HepG2 (cell line): ENCODE data around the gene MEIS1. TPM values are rescaled to one million over a fixed set of nuclear protein-coding genes. Genes with fewer than 3 reads are reported as not detected.
A peak's percentile ranks its signal among the peaks of the same experiment; 100 is the strongest.
"Not testable (repeated sequence)": the region's sequence is repeated elsewhere in the genome, so short reads cannot be mapped to it uniquely, and the experiment has no call there.

Experiments
- ATAC-seq: fragments of 200-7000 bp; cut with Tn5 transposase; 3 replicates; pipeline ENCODE4 v1.9.1; 2020; ENCODE audit warnings: mild to moderate bottlenecking, moderate library complexity
- BruUV-seq: library from RNA; stranded (reverse); fragments of 400-500 nt; replicated peaks from 2 replicates; lab custom pipeline; 2021; lab: Mats Ljungman, UMichigan
- CTCF ChIA-PET: fragments of 300-600 bp; formaldehyde crosslinking; extraction: SDS; loops from one replicate; lab custom pipeline; 2021; ENCODE audit warnings: low total read pairs, inconsistent platforms, low intra/inter-chr PET ratio; lab: Yijun Ruan, JAX
- POLR2A ChIA-PET: fragments of 350-600 bp; sonication (Branson Sonifier 250); formaldehyde crosslinking; loops from one replicate; lab custom pipeline; 2020; ENCODE audit warnings: antibody characterized with exemption, inconsistent platforms; lab: Yijun Ruan, JAX
- DNase-seq: peaks from one replicate; pipeline ENCODE4 v3.0.0-alpha.2; 2015; ENCODE audit warnings: low spot score
- FAIRE-seq: peaks from 3 replicates; lab custom pipeline; 2011; peaks lifted over from hg19 to GRCh38; lab: Jason Lieb, UNC
- H2AFZ ChIP-seq: one replicate; pipeline ENCODE4 v1.6.1; 2011; ENCODE audit warnings: low read length, inconsistent platforms
- H3K27ac ChIP-seq: fragments of 300-600 bp; 3 replicates; pipeline ENCODE4 v1.8.0; 2011; ENCODE audit warnings: mixed run types, mild to moderate bottlenecking, mixed read lengths, low read length, inconsistent platforms; ENCODE audit not compliant: insufficient read depth; ENCODE audit errors: extremely low read length
- H3K27me3 ChIP-seq, 2 experiments: fragments of 200-600 bp in 1 of 2; 2 replicates in 1 of 2; 3 replicates in 1 of 2; pipeline versions ENCODE4 v1.6.0 to v1.8.0; 2011; ENCODE audit warnings: low read length in 2 of 2, mild to moderate bottlenecking in 2 of 2, moderate library complexity in 2 of 2, inconsistent platforms in 1 of 2; ENCODE audit not compliant: insufficient read depth in 2 of 2, control insufficient read depth in 1 of 2
- H3K36me3 ChIP-seq, 2 experiments: fragments of 200-600 bp in 1 of 2; replicated peaks in 1 of 2; 2 replicates in 1 of 2; 3 replicates in 1 of 2; pipeline versions ENCODE4 v1.5.1 to v1.8.0; 2011; ENCODE audit warnings: low read length in 2 of 2, inconsistent platforms in 1 of 2; ENCODE audit not compliant: insufficient read depth in 2 of 2, control insufficient read depth in 1 of 2
- H3K4me1 ChIP-seq: 2 replicates; pipeline ENCODE4 v1.5.1; 2012; ENCODE audit warnings: low read length, inconsistent platforms; ENCODE audit not compliant: insufficient read depth
- H3K4me2 ChIP-seq: 2 replicates; pipeline ENCODE4 v1.6.0; 2011; ENCODE audit warnings: low read depth, low read length, inconsistent platforms
- H3K4me3 ChIP-seq, 3 experiments: fragments of 200-600 bp in 1 of 3; sonication (generic), shearing (Covaris generic) in 1 of 3; replicated peaks in 1 of 3; 2 replicates each; pipeline ENCODE4 v1.5.1; 2011 to 2016; ENCODE audit warnings: low read length in 3 of 3, inconsistent platforms in 2 of 3, low read depth in 2 of 3, mild to moderate bottlenecking in 2 of 3, control low read depth in 1 of 3, mixed read lengths in 1 of 3; ENCODE audit not compliant: insufficient read depth in 1 of 3
- H3K79me2 ChIP-seq: one replicate; pipeline ENCODE4 v1.6.1; 2011; ENCODE audit warnings: low read length, inconsistent platforms; ENCODE audit not compliant: insufficient read depth
- H3K9ac ChIP-seq: 2 replicates; pipeline ENCODE4 v1.6.0; 2011; ENCODE audit warnings: mild to moderate bottlenecking, low read depth, low read length, inconsistent platforms; ENCODE audit not compliant: insufficient read depth
- H3K9me3 ChIP-seq: 2 replicates; pipeline ENCODE4 v1.5.1; 2012; ENCODE audit warnings: mild to moderate bottlenecking, low read length
- H4K20me1 ChIP-seq: 2 replicates; pipeline ENCODE4 v1.6.0; 2011; ENCODE audit warnings: inconsistent platforms, mild to moderate bottlenecking, low read length, moderate library complexity; ENCODE audit not compliant: insufficient read depth
- NFE2L2 ChIP-seq: fragments of 150-350 bp; IDR thresholded peaks from 2 replicates; pipeline ENCODE4 v1.6.1; 2014; ENCODE audit warnings: low read length
- WGBS: methylation state at CpG from one replicate; pipeline ENCODE4 v1.1.6; 2017; ENCODE audit warnings: low lambda C conversion rate; 5-methylcytosine and 5-hydroxymethylcytosine counted together
- in situ Hi-C: cut with HindIII; loops from 2 replicates; pipeline ENCODE4 v1.10.0; 2017; ENCODE audit warnings: low pct_unique_long_range_greater_than_20kb; ENCODE audit not compliant: extremely low pct_ligation_motif_present
- intact Hi-C: fragments of 100-400 bp; cut with micrococcal nuclease; formaldehyde crosslinking; loops from one replicate; pipeline ENCODE4 v1.10.0; 2022; ENCODE audit not compliant: unreplicated experiment
- polyA plus RNA-seq, 8 experiments: library from polyadenylated mRNA; depleted of rRNA in 3 of 8; stranded (reverse) in 7 of 8; unstranded in 1 of 8; fragments of >200 nt; fragmentation: Illumina TruSeq in 4 of 8; extraction: Trizol in 4 of 8; gene quantifications; 2 replicates each; pipeline versions ENCODE4 v1.2.1 to v1.2.3, GENCODE V29; 2011 to 2016; ENCODE audit warnings: low read depth in 4 of 8, missing spikeins in 1 of 8, mixed read lengths in 1 of 8; ENCODE audit not compliant: insufficient read depth in 1 of 8
- total RNA-seq, 5 experiments: library from RNA; depleted of rRNA; stranded (reverse); fragments of >200 nt; fragmentation: Illumina TruSeq; extraction: Trizol; gene quantifications; 2 replicates each; pipeline ENCODE4 v1.2.3, GENCODE V29; 2016; ENCODE audit warnings: low read depth in 1 of 5
- TF ChIP-seq, protein P1 (sequence below), 2 experiments: fragments of 450-650 bp in 1 of 2; sonication (generic) in 1 of 2; formaldehyde crosslinking in 1 of 2; IDR thresholded peaks; 2 replicates each; pipeline versions ENCODE4 v1.6.1 to v1.8.0; 2016 to 2022; ENCODE audit warnings: antibody characterized with exemption in 1 of 2, mild to moderate bottlenecking in 1 of 2, missing genetic modification reagents in 1 of 2
- TF ChIP-seq, protein P2 (sequence below): sonication (generic); formaldehyde crosslinking; IDR thresholded peaks from 2 replicates; pipeline ENCODE4 v1.5.0; 2020; ENCODE audit warnings: missing genetic modification reagents, mild to moderate bottlenecking, borderline replicate concordance

The MEIS1 gene
- total and polyA plus RNA-seq, 2 of the 13 experiments (the other 11 are each of a cell fraction or from before 2014, with no cell fraction given): 3.8 to 6.0 TPM

GRCh38 chr2:66481100-66481549, 46.2 kb downstream of the MEIS1 start:
- CTCF ChIA-PET: no interaction called here
- Histone ChIP-seq H3K4me1 (no peaks in the 10 kb centered on the region), H3K36me3 (no peaks in the 10 kb centered on the region), H3K9me3 (no peaks in the 10 kb centered on the region), H2AFZ (no peak overlapping the region), H3K9ac (no peak overlapping the region), H3K4me3 (no peak overlapping the region), H4K20me1 (no peaks in the 10 kb centered on the region), H3K27ac (no peak overlapping the region)
- WGBS: 80% methylated on average over 2 of the region's 2 CpGs
- BruUV-seq: no TSS peak
- no peak for DNase-seq
- no peak for FAIRE-seq
- TF ChIP-seq, protein P1, sequence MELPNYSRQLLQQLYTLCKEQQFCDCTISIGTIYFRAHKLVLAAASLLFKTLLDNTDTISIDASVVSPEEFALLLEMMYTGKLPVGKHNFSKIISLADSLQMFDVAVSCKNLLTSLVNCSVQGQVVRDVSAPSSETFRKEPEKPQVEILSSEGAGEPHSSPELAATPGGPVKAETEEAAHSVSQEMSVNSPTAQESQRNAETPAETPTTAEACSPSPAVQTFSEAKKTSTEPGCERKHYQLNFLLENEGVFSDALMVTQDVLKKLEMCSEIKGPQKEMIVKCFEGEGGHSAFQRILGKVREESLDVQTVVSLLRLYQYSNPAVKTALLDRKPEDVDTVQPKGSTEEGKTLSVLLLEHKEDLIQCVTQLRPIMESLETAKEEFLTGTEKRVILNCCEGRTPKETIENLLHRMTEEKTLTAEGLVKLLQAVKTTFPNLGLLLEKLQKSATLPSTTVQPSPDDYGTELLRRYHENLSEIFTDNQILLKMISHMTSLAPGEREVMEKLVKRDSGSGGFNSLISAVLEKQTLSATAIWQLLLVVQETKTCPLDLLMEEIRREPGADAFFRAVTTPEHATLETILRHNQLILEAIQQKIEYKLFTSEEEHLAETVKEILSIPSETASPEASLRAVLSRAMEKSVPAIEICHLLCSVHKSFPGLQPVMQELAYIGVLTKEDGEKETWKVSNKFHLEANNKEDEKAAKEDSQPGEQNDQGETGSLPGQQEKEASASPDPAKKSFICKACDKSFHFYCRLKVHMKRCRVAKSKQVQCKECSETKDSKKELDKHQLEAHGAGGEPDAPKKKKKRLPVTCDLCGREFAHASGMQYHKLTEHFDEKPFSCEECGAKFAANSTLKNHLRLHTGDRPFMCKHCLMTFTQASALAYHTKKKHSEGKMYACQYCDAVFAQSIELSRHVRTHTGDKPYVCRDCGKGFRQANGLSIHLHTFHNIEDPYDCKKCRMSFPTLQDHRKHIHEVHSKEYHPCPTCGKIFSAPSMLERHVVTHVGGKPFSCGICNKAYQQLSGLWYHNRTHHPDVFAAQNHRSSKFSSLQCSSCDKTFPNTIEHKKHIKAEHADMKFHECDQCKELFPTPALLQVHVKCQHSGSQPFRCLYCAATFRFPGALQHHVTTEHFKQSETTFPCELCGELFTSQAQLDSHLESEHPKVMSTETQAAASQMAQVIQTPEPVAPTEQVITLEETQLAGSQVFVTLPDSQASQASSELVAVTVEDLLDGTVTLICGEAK (IDR thresholded peaks at IDR 0.05): no peak
- TF ChIP-seq, protein P1 (CRISPR knock-in tag; IDR thresholded peaks at IDR 0.05): no peak
- TF ChIP-seq NFE2L2: peak; percentile 36; the same call in 1 of the 2 replicates
- TF ChIP-seq, protein P2, sequence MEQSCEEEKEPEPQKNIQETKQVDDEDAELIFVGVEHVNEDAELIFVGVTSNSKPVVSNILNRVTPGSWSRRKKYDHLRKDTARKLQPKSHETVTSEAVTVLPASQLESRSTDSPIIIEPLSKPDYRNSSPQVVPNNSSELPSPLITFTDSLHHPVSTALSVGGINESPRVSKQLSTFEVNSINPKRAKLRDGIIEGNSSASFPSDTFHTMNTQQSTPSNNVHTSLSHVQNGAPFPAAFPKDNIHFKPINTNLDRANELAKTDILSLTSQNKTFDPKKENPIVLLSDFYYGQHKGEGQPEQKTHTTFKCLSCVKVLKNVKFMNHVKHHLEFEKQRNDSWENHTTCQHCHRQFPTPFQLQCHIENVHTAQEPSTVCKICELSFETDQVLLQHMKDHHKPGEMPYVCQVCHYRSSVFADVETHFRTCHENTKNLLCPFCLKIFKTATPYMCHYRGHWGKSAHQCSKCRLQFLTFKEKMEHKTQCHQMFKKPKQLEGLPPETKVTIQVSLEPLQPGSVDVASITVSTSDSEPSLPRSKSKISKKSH (CRISPR knock-in tag): no peak
- TF ChIP-seq, all 625 proteins: peak for 1
- Histone ChIP-seq H3K27me3 (no peaks in the 10 kb centered on the region), H3K4me2 (no peak overlapping the region), H3K79me2 (no peaks in the 10 kb centered on the region)
- intact Hi-C loops (no loop called here), in situ Hi-C loops (no loop called here)
- POLR2A ChIA-PET: no interaction called here
- ATAC-seq: no peak

DNA sequence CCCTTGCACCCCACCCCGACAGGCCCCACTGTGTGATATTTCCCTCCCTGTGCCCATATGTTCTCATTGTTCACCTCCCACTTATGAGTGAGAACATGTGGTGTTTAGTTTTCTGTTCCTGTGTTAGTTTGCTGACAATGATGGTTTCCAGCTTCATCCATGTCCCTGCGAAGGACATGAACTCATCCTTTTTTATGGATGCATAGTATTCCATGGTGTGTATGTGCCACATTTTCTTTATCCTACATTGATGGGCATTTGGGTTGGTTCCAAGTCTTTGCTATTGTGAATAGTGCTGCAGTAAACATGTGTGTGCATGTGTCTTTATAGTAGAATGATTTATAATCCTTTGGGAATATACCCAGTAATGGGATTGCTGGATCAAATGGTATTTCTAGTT, 50.3 kb downstream of the MEIS1 start:
- intact Hi-C loops, CTCF ChIA-PET, H3K4me1 ChIP-seq, H3K4me3 ChIP-seq, in situ Hi-C loops, H3K27me3 ChIP-seq, H4K20me1 ChIP-seq, H3K4me2 ChIP-seq, FAIRE-seq, BruUV-seq, H2AFZ ChIP-seq, ATAC-seq, H3K27ac ChIP-seq, H3K79me2 ChIP-seq, H3K9ac ChIP-seq, H3K36me3 ChIP-seq, H3K9me3 ChIP-seq, DNase-seq, POLR2A ChIA-PET: not testable (repeated sequence)
- WGBS: 93% methylated on average over 2 of the region's 2 CpGs
